Activated B cell treated with CpG ODN at 0.5 μM for 24 hours (primary cell): ENCODE data around the gene MTREX. TPM values are rescaled to one million over a fixed set of nuclear protein-coding genes. Genes with fewer than 3 reads are reported as not detected.

ENCODE experiments used
- ATAC-seq: fragments of 200-7000 bp; cut with Tn5 transposase; one replicate; pipeline ENCODE4 v1.10.0; 2021; ENCODE audit warnings: low read depth, mild to moderate bottlenecking, moderate library complexity
- CTCF ChIA-PET: fragments of 350-600 bp; sonication (Branson Sonifier 250); formaldehyde crosslinking; loops from one replicate; lab custom pipeline; 2021; ENCODE audit warnings: antibody characterized with exemption; lab: Charles Lee
- POLR2A ChIA-PET: fragments of 350-600 bp; sonication (Branson Sonifier 250); formaldehyde crosslinking; loops from one replicate; lab custom pipeline; 2021; ENCODE audit warnings: antibody characterized with exemption; lab: Charles Lee
- DNase-seq: peaks from one replicate; pipeline ENCODE4 v3.0.0; 2022
- H3K27ac Mint-ChIP-seq: one replicate; pipeline ENCODE4 v1.8.0; 2020; ENCODE audit warnings: mixed read lengths
- H3K27me3 Mint-ChIP-seq: one replicate; pipeline ENCODE4 v1.8.0; 2021; ENCODE audit warnings: mixed read lengths
- H3K36me3 Mint-ChIP-seq: one replicate; pipeline ENCODE4 v1.8.0; 2021; ENCODE audit warnings: low read depth, mixed read lengths
- H3K4me1 Mint-ChIP-seq: one replicate; pipeline ENCODE4 v1.8.0; 2021; ENCODE audit warnings: mixed read lengths
- H3K4me3 Mint-ChIP-seq: one replicate; pipeline ENCODE4 v1.8.0; 2020; ENCODE audit warnings: mild to moderate bottlenecking, mixed read lengths
- H3K9me3 Mint-ChIP-seq: one replicate; pipeline ENCODE4 v1.8.0; 2020; ENCODE audit warnings: mixed read lengths
- CTCF ChIP-seq: fragments of 200-600 bp; IDR thresholded peaks from one replicate; pipeline ENCODE4 v1.8.0; 2022; ENCODE audit warnings: antibody characterized with exemption, mild to moderate bottlenecking
- intact Hi-C: fragments of 100-400 bp; cut with micrococcal nuclease; formaldehyde crosslinking; loops from one replicate; pipeline ENCODE4 v1.15.1; 2024
- total RNA-seq: library from RNA; stranded (reverse); gene quantifications from 2 replicates; pipeline ENCODE4 v1.2.3, GENCODE V29; 2022

Gene MTREX
- total RNA-seq, 1 donor from 2014 or later, result 106 TPM

- ATAC-seq (peak; percentile 69), DNase-seq (no peak)
- peak overlapping the region; percentile 2 for H3K27ac Mint-ChIP-seq
- intact Hi-C loops, result loop anchor here (5.0 kb wide), 1 partner anchor 111 kb away; the partner anchor contains the start of gene PLPP1
- H3K27me3 Mint-ChIP-seq, result no peaks in the 10 kb centered on the region
- H3K36me3 Mint-ChIP-seq, result peaks cover 74% of the 10 kb centered on the region
- H3K4me1 Mint-ChIP-seq, result peaks cover 14% of the 10 kb centered on the region
- H3K4me3 Mint-ChIP-seq, result no peak overlapping the region
- CTCF ChIA-PET, result interaction anchor here (0.8 kb wide), 1 partner anchor 249 kb away, joined by 3 read pairs; no protein-coding TSS in a partner anchor
- no peaks in the 10 kb centered on the region for H3K9me3 Mint-ChIP-seq
- no peak for TF ChIP-seq CTCF
- POLR2A ChIA-PET, result no interaction called here
These were observed 113.3 kb downstream of the MTREX start for GRCh38 chr5:55421074-55421529.

GRCh38 chr5:55426455-55426854 is 118.7 kb downstream of the MTREX start:
- no peak for TF ChIP-seq CTCF
- Mint-ChIP-seq H3K27me3 (no peaks in the 10 kb centered on the region), H3K4me3 (no peak overlapping the region), H3K27ac (no peak overlapping the region), H3K36me3 (peaks cover 93% of the 10 kb centered on the region), H3K9me3 (peaks cover 15% of the 10 kb centered on the region), H3K4me1 (no peaks in the 10 kb centered on the region)
- no peak for ATAC-seq
- intact Hi-C loops, result no loop called here
- ChIA-PET POLR2A (interaction anchor here (0.6 kb wide), 1 partner anchor 180 kb away, joined by 3 read pairs; no protein-coding TSS in a partner anchor), CTCF (no interaction called here)
- DNase-seq, result no peak

- POLR2A ChIA-PET, result interaction anchor here (0.6 kb wide), 1 partner anchor 14 kb away, joined by 6 read pairs; no protein-coding TSS in a partner anchor
- no peak for TF ChIP-seq CTCF
- CTCF ChIA-PET, result no interaction called here
- Mint-ChIP-seq H3K4me1 (no peaks in the 10 kb centered on the region), H3K9me3 (peaks cover 17% of the 10 kb centered on the region), H3K36me3 (peaks cover 91% of the 10 kb centered on the region), H3K4me3 (no peak overlapping the region), H3K27ac (no peak overlapping the region), H3K27me3 (no peaks in the 10 kb centered on the region)
- intact Hi-C loops, result no loop called here
- ATAC-seq (no peak), DNase-seq (no peak)
These were observed 119.4 kb downstream of the MTREX start for GRCh38 chr5:55427157-55427556.

GRCh38 chr5:55429221-55429612 is 121.4 kb downstream of the MTREX start:
- Mint-ChIP-seq H3K4me1 (no peaks in the 10 kb centered on the region), H3K36me3 (peaks cover 83% of the 10 kb centered on the region), H3K27ac (no peak overlapping the region), H3K4me3 (no peak overlapping the region), H3K9me3 (peaks cover 26% of the 10 kb centered on the region), H3K27me3 (no peaks in the 10 kb centered on the region)
- DNase-seq (no peak), ATAC-seq (no peak)
- intact Hi-C loops, result no loop called here
- ChIA-PET POLR2A (no interaction called here), CTCF (no interaction called here)
- no peak for TF ChIP-seq CTCF

- POLR2A ChIA-PET, result no interaction called here
- no peak for DNase-seq
- CTCF ChIA-PET, result no interaction called here
- H3K36me3 Mint-ChIP-seq, result peaks cover 85% of the 10 kb centered on the region
- H3K4me3 Mint-ChIP-seq, result no peak overlapping the region
- no peak for ATAC-seq
- no peak for TF ChIP-seq CTCF
- H3K4me1 Mint-ChIP-seq, result no peaks in the 10 kb centered on the region
- intact Hi-C loops, result no loop called here
- H3K9me3 Mint-ChIP-seq, result peaks cover 31% of the 10 kb centered on the region
- no peaks in the 10 kb centered on the region for H3K27me3 Mint-ChIP-seq
- H3K27ac Mint-ChIP-seq, result no peak overlapping the region
These were observed 121.9 kb downstream of the MTREX start for GRCh38 chr5:55429613-55430253.
